CD1c-positive myeloid dendritic cell (primary cell): ENCODE results near the gene UBXN11.
A peak's percentile ranks its signal among the peaks of the same experiment; 100 is the strongest.

Source experiments
- DNase-seq: peaks from one replicate; pipeline ENCODE4 v3.0.0-alpha.2; 2016; ENCODE audit errors: extremely low spot score

Gene UBXN11

DNA sequence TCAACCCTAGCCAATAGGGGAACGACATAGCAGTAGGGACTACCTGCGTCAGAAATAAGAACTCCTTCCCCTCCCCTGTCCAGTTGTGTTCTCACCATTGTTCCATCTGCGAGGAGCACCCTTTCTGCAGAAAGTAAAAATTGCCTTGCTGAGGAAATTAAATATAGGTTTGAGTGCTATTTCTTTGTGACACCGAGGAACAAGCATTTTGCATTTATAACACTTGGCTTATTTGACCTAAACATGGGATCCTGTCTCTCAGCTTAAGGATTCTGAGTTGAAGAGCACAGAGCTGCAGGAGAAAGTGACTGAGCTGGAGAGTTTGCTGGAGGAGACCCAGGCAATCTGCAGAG, 37.3 kb downstream of the UBXN11 start:
- DNase-seq = no peak

DNA sequence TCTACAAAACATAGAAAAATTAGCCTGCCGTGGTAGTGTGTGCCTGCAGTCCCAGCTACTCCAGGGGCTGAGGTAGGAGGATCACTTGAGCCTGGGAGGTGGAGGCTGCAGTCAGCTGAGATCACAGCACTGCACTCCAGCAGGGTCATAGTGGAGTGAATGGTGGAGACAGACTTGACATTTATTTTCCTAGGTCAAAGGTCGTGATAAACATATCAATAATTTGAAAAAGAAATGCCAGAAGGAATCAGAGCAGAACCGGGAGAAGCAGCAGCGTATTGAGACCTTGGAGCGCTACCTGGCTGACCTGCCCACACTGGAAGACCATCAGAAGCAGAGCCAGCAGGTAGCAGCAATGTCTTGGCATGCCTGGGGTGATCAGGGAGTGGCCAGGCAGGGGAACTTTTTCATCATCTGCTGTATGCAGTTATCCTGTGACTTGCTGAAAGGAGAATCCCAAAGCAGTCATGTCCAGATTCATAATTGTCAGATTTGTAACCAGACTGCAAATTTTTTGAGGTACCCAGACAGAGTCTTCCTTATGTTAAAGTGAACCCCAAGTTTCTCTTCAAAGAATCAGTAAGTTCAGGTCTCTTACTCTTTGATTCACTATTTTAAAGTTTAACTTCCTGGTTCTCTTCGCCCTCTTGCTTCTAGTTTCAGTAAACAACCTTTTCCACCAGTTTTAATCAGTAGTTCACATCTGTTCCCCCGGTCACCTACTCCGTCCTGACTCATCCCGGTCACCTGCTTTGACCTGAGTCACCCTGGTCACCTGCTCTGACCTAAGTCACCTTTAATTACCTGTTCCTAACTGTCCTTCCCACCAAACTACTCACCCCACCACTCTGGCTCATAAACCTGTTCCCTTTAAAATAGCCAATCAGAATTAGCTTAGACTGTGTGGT, 37.9 kb downstream of the UBXN11 start:
- no peak for DNase-seq

DNA sequence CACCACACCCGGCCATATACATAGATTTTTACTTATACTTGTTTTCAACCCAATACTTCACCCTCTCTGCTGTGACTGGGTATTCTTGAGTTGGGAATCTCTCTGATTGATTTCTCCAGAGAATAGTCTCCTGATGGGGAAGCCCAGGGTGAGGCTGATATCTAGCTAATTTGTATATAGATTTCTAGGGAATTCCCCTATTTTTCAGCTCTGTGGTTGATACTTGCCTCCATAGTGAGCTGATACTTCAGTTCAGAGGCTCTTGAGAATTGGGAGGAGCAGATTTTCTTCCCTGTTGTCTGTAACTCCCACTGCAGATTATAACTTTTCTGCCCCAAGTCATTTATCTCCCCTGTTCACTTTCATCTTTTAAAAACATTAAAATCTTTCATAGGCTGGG, 41.0 kb downstream of the UBXN11 start:
- no peak for DNase-seq

GRCh38 chr1:26263212-26263611, 43.2 kb downstream of the UBXN11 start:
- no peak for DNase-seq

GRCh38 chr1:26259578-26259977, 46.9 kb downstream of the UBXN11 start:
- DNase-seq = peak; percentile 77

DNA sequence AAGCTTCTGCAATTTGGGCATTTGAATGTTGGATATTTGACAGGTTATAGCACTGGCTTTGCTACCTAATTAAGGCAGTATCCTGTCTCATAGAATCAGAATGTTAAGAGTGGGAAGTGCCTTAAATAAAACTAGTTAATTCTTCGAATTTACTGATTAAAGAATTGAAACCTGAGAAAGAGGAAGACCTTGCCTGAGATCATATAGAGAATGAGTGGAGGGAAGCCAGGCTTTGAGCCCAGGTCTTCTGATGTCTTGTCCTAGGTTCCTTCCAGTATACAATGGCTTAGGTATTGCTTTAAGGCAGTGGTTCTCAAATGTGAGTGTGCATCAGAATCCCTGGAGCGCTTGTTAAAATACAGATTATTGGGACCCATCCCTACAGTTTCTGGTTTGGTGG, 47.4 kb downstream of the UBXN11 start:
- peak; percentile 44 for DNase-seq

DNA sequence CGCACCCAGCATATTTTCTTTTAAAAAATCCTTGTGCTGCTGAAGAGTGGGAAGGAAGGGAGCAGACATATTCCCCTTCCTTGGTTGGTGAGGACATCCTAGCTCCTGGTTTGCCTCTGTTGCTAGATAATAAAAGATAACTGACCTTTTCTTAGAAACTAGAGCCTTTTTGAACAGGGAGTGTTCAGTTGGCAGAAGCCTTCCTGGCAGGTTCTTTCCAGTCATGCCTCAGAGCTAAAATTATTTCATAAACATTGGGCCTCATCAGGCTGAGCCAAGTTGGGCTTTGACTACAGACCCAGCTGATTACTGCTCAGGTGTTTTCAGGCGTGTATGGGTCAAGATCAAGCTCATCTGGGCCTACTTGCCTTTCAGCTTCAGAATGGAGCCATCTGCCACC, 49.2 kb downstream of the UBXN11 start:
- no peak for DNase-seq

- no peak for DNase-seq
Observed at GRCh38 chr1:26254404-26254803, 52.0 kb downstream of the UBXN11 start.

GRCh38 chr1:26252718-26253117, 53.7 kb downstream of the UBXN11 start:
- DNase-seq = no peak

DNA sequence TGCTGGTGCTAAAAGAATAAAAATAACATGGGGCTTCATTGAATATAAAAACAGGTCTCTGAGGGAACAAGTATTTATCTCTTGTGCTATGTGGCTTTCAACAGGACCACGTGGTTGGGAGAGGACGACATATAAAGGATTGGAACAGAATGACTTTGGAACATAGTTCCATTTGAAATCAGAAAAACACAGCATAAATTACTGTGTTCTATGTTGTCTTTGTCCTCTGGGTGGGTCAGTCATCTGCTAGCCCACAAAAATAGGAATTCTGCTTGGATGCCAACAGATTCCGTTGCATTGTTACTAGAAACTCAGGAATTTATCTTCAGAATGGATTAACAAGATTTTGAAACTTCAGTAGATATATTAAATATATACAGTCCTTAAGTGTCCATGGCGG, 66.5 kb downstream of the UBXN11 start:
- no peak for DNase-seq

DNA sequence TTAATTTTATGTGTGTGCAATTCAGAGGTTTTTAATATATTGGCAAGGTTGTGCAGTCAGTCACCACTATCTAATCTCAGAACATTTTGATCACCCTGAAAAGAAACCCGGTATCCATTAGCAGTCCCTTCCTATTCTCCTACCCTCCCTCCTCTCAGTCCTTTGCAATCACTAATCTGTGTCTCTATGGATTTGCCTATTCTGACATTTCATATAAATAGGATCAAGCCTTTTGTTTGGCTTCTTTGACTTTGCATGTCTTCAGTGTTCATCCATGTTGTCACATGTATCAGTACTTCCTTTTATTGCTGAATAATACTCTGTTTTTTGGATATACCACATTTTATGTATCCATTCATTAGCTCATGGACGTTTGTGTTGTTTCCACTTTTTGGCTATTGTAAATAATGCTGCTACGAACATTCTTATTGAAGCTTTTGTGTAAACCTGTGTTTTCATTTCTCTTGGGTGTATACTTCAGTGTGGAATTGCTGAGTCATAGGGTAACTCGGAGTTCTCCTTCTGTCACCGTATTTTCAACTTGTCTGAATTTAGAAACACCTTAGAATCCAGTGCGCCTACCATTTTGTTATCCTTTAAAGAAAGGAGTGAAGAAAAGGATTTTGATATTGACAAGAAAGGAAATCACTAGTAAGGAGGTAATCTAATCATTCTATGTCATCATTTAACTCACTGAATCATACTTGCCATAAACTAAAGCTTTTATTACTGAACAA, 69.0 kb downstream of the UBXN11 start:
- peak; percentile 26 for DNase-seq

DNA sequence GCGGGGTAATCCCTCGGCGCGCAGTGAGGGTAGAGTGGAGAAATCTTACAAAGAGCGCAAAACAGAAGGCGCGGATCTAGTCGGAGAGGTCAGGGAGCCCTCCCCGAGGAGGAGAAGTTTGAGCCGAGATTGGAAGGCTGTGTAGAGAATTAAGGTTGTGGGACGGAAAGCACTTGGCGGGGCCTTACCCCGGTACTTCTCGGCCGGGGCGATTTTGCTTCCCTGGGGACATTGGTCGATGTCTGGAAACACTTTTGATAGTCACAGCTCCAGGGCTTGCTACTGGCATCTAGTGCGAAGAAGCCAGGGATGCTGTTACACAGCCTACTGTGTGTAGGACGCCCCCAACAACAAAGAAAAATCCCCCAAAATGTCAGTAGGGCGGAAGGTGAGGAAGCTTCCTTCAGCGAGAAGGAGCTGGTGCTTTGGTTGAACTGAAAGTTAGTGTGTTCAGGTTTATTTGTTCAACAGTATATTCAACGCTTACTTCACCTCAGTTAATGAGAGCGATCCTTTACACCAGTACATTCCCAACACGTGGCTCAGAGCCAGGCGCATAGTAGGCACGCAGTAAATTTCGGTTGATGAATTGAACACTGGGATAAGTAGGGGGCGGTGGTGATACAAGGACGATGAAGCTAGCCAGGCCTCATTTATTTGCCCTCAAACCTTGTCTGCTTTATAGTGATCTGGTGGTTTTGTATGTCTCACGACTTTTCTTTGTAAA, 71.6 kb downstream of the UBXN11 start:
- DNase-seq = peak; percentile 17

DNA sequence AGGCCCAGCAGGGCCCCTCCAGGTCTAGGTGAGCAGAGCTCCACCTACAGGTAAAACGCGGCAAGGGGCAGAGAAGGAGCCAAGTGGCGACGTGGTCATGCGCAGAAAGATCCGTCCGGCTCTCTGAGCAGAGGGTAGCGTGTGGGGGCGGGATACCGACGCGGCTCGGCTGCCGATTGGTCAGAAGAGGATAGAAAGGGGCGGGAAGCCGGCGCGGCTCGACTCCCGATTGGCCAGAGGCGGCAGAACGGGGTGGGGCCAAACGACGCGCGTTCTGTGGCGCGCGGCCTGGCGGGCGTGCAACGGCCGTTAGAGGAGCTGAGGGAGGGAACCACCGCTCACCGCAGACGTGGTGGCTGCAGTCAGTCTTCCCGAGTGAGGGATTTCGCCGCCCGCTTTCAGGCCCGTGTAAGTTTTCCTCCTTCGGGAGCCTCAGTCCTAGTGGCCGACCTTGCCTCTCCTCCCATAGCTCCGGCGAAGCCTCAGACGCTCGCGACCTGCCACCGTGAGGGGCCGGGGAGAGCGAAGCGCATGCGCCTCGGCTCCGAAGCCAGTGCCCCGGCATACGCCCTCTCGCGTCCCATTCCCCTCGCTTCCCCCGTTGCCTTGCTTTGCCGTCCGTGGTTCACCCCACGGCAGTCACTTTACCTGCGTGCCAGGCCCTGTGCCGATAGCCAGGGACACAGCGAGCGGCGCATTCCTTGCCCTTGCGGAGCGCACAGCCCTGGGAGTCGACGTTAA, 72.4 kb downstream of the UBXN11 start, which contains the start of gene CEP85:
Gene CEP85, plus strand, starts transcription at position 298 of the 741 bp plus-strand sequence. CDS start 5,584 bp downstream, outside the sequence.
- DNase-seq = peak; percentile 99
